Nucleus accumbens (tissue), 56 donors: Measurements from ENCODE around the gene TBCD.

ENCODE experiments used
- DNase-seq, 56 donors: peaks; one replicate each; lab custom pipeline; 2025; lab: John Stamatoyannopoulos, UW

Gene TBCD

DNA sequence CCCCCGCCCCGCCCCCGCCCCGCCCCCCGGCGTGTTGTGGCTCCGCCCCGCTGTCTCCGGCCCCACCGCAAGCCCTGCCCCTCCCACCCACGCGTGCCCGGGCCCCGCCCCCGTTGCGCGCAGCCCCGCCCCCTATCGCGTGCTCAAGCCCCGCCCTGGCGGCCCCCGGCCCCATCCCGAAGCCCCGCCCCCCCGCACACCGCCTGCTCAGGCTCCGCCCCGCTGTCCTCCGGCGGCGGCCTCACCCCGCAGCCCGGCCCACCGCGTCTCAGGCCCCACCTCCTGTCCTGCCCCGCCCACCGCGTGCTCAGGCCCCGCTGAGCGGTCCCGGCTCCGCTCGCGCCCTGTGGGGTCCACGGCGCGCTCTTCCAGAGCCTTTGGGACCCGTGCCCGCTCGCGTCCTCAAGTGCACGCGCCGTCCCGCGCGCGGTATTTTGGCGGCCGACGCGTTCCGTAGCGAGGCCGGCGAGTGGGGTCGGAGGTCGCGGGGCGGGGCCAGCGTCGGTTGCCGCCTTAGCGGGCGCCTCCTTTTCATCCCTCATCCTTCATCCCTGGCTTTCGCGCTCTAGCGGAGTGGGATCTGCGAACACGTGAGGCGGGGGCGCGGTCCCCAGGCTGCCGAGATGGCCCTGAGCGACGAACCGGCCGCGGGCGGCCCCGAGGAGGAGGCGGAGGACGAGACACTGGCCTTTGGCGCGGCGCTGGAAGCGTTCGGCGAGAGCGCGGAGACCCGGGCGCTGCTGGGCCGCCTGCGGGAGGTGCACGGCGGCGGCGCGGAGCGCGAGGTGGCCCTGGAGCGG is at the start of gene TBCD:
Gene TBCD (plus strand): TSS at position 495 of the 800 bp plus-strand sequence. CDS start 129 bp downstream, at position 624.
- peak in 55 of 56 donors; percentile 59 to 96 (median 88) for DNase-seq

DNA sequence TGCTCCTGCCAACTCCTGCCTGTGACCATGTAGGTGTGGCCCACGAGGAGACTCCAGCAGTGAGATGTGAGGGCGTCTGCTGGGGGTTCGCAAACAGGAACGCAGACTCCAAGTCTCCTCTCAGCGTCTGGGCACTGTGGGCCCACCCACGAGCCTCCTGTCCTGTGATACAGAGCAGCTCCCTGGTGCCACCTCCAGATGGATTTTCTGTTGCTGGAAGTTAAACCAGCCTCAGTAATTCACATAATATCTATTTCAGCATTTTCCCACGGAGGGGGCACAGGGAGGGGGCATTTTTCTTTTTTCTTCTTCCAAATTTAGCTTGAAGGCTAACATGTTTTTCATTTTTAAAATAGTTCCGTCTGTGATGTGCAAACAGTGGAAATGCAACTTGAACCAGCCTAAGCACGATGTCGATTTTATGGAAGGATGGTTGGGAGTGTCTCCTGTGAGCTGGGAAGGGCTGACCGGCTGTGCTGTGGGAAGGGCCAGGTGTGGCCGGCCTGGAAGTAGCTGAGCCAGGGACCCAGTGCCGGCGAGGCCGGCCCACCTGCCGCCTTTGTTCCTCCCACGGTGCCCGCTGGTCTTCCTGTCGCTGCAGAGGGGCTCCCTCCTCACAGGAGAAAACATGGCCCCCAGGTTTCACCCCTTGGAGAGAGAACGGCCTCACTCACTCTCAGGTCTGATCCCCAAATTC is 49.5 kb upstream of the TBCD start:
- DNase-seq, result peak in 2 of 56 donors; percentile 15 to 37

DNA sequence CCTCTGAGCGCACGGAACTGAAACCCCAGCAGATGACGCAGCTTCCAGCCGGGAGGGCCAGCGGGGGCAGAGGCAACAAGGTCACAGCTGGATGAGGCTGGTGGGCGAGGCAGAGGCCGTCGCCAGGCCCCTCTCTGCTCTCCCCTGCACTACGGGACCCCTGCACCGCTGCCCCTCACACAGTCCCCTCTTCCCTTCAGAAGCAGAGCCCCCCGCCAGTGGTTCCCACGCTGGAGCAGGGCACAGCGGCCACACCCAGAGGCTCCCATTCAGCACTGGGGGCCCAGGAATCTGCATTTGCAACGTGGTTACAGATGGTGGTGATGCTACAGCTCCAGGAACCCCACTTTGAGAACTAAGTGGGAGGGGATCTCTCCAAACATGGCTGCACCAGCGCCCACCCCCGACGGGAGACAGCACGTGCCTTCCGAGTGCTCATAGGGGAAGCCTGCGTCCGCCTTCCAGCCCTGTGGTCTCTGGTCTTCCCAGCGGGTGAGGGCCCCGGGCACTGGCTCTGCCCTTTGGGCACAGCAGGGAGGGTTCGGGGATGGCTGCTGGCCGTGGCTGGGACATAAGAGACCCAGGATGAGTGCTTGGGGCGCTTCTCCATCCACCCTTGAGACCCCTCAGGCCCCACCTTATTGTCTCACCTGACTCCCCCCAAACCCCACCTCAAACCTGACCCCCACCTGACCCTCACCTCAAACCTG is 48.7 kb upstream of the TBCD start:
- DNase-seq, result no peak

DNA sequence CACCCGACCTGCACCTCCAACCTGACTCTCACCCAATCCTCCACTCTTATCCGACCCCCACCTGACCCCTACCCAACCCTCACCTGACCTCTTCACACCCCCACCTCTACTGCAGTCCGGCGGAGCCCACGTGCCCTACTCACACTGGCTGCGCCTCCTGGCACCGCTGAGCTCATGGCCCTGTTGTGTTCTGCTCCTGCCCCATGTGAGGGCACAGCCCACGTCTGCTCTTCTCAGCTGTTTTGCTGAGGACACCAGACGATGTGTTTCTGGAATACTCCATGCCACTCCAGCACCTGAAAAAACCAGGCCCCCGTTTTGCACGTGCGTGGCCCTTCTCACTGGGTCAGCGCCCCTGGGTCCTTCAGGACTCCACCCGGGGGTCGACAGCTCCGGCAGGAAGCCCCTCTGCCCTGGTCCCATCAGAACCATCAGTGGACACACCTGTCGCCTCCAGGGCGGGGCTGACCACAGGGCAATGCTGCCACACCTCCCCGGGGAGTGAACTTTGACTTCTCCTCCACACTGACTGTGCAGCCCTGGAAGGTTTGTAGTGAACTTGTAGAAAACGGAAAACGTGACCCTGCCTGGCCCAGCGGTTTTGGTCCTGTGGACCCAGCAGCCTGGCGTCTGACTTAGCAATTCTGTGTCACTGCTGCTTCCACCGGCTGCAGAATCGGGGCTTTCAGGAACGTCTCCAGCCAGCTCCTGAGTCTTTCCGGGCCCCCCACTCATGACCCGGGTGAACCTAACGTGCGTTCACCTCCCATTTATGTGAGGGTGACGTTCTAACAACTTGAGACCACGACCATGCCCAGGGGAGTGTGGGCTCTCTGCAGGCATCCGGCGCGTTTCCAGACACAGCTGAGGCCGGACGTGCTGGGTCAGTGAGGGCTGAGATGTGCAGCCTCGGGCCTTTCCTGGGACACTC is 47.7 kb upstream of the TBCD start:
- no peak for DNase-seq

DNA sequence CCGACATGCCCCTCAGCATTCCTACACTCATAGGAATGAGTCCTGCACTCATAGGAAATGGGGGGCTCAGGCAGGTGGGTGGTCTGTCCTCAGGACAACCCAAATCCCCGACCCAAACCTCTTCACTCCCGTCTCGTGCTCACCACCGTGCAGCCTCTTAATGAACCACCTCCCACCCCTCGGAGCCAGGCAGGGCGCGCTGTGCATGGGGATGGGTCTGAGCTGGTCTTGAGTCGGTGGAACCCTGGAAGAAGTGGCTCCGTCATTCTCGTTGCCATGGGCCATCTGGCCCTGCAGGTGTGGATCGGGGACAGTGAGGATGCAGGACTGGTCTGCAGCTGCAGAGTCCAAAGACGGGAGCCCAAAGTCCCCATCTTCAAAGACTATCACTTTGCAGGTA is 47.0 kb upstream of the TBCD start:
- DNase-seq, result no peak

DNA sequence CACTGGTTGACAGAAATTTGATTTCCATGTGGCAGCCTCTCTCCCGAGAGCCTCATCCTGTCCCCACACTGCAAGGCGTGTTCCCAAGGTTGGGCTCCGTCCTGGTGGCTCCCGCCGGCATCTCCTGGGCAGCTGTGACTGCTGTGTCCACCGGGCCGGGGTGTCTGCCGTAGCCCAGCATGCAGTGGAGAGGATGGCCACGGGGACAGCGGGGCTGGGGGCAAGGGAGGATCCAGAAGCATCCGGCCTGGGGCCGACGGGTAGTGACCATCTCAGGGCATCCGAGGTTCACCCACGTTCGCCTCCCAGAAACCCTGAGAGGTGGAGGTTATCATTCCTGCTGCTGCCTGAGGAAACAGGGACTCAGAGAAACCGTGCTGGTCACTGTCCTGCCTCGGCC is 46.1 kb upstream of the TBCD start:
- no peak for DNase-seq

DNA sequence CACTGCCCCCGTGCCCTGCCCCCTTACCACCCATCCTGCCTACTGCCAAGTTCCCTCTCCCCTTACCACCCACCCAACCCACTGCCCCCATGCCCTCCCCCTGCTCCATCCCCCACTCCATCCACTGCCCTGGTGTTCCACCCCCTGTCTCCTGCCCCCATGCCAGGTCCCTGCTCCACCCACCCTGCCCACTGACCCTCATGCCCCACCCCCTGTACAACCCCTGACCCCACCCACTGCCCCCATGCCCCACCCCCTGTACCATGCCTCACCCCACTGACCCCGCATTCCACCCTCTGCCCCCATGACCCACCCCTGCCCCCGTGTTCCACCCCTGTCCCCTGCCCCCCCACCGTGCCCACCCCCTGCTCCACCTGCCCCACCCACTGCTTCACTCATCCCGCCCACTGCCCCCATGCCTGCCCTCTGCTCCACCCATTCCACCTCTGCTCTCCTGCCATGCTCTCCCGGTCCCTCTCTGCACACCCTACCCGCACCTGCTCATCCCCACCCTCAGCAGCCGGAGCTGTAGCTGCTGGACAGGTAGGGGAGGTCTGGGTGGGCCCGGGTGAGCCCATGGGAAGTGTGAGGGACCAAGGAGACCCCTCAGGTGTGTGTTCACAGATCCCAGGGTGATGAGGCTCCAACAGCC is 42.7 kb upstream of the TBCD start:
- no peak for DNase-seq

DNA sequence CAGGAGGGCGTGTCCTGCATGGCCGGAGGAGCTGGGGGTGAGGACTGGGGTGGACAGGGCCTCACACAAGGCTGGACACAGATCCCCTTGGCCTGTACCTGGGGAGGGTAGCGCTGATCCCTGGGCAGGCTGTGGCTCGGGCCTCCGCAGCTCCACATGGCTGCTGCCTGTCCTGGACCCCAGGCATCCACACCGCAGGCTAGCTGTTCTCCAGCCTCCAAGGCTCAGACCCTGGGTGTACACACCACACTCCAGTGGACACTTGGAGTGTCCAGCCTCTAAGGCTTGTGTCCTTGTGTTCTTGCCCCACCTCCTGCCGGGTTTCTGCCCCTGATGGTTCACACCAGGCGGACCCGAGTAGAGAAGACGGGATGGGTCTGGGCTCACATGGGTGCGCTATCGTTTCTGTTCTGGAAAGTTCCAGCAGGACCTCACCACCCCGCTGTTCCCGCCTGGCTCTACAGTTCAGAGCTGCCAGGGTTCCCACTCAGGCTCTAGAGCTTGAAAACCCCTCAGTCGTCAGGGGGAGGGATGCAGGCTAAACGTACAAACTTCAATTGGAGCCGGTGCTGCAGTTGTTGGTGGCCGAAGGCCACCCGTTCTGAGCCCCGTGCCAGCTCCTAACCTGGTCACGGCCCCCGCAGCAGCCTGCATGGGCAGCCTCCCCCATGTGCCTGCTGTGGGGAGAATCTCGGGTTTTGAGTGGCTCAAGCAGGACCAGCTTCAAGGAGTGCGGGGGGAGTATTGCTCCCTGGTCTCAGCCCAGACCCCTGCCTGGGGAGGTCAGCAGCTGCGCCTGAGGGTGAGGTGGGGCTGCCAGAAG is 42.0 kb upstream of the TBCD start:
- DNase-seq, result no peak

DNA sequence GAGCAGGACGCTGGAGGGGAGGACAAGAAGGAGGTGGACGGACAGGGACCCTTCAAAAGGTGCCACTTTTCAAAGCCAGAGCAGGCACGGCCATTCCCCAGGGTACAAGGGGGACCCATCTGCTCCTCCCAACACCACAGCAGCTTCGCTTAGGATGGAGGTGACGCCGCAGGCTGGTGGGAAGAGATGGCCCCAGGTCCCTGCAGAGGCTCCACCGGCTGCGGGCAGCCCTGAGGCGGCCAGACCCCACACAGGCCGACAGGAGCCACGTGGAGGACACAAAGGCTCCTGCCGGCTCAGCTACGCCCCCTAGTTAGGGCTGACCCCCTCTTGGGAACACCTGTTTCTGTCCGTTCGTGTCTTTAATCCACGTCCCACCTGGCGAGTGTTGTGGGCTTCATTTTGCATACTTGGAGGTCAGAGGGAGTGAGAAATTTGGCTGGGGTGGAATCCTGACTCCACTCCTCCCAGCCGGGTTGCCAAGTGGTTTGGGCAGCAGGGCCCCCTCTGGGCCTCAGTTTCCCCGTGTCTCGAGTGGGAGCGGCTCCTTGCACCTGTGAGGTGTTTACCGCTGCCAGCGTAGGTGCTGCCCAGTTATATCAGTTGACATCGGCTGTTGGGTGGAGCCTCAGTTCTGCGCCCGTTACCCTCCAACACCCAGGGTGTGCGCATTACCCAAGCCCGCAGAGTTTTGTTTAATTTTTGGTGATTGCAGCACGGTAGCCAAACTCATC is 41.2 kb upstream of the TBCD start:
- no peak for DNase-seq

DNA sequence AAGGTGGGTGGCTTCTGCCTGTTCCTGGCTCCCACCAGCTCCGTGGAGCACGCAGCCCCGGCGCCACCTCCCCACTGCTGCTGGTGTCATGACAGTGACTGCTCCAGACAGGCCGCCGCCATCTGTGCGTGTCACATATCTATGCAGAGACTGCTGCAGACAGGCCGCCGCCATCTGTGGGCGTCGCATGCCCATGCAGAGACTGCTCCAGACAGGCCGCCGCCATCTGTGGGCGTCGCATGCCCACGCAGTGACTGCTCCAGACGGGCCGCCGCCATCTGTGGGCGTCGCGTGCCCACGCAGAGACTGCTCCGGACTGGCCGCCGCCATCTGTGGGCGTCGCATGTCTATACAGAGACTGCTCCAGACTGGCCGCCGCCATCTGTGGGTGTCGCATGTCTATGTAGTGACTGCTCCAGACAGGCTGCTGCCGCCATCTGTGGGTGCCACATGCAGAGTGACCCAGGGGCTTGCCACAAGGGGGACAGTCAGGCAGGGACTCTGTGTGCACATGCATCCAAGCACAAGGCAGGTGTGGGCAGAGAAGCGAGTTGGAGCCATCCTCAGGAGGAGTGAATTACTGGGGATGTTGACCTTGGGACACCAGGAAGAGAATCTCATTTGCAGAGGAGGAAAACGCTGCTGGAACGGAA is 38.7 kb upstream of the TBCD start:
- DNase-seq, result no peak

DNA sequence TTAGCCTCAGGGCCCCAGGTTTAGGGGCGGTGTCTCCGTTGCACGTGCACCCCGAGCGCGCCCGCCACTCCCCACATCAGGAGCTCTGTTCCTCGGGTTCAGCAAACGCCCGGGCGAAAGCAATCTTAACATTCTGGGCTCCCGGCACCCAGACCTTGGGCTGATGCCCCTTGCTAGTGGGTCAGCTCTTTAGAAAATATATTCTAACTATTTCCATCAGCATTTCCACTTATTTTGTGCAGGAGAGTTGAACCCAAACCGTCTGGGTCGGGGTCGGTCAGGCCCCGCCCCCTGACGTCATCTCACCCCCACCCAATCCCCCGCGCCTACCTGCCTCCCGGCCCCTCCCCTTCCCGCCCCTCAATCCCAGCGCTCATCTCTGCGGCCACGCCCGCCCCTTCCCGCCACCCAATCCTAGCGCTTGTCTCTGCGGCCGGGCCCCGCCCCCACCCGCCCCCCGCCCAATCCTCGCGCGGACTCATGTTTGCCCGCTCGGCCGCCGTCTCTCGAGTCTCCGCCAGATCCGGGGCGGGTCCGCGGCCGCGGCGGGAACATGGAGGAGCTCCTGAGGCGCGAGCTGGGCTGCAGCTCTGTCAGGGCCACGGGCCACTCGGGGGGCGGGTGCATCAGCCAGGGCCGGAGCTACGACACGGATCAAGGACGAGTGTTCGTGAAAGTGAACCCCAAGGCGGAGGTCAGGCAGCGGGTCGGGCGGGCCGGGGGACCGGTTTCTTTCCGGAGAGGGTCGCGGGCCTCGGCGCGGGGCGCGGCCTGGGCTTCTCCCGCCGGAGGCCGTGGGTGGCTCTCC is 35.5 kb upstream of the TBCD start, which contains the start of gene FN3KRP:
Gene FN3KRP (plus strand): TSS at position 504 of the 808 bp plus-strand sequence. CDS start 50 bp downstream, at position 554.
- DNase-seq, result peak in 55 of 56 donors; percentile 56 to 96 (median 90)

DNA sequence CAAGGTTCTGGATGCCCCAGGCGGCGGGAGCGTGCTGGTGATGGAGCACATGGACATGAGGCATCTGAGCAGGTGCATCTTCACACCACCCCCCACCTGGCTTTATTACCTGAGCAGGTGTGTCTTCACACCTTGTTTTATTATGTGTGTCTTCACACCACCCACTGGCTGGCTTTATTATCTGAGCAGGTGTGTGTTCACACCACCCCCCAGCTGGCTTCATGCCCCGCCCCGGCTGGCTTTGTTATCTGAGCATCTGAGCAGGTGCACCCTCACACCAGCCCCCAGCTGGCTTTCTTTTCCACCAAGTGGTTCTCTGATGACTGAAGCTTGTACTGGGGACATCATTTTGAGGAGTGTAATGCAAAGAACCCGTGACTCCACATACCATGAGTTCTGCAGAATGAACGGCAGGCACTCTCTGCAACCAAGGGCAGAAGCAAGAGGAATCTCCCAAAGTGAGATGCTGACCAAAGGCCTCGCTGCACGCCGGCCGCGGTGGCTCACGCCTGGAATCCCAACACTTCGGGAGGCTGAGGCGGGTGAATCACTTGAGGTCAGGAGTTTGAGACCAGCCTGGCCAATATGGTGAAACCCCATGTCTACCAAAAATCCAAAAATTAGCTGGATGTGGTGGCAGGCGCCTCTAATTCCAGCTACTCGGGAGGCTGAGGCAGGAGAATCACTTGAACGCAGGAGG is 32.7 kb upstream of the TBCD start:
- no peak for DNase-seq

DNA sequence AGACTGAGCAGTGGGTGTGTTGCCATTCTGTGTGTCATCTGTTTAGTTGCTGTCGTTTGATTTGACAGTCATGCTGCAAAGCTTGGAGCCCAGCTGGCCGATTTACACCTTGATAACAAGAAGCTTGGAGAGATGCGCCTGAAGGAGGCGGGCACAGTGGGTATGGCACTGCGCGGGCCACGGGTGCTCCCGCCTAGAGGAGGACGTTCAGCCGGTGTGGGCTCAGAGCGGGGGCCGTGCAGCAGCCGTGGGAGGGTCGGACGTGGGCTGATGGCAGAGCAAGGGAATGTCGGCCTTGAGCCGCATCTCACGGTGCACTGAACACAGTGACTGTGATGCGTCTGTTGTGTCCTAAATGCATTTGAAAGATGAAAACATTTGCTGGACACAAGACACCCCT is 31.7 kb upstream of the TBCD start:
- no peak for DNase-seq

DNA sequence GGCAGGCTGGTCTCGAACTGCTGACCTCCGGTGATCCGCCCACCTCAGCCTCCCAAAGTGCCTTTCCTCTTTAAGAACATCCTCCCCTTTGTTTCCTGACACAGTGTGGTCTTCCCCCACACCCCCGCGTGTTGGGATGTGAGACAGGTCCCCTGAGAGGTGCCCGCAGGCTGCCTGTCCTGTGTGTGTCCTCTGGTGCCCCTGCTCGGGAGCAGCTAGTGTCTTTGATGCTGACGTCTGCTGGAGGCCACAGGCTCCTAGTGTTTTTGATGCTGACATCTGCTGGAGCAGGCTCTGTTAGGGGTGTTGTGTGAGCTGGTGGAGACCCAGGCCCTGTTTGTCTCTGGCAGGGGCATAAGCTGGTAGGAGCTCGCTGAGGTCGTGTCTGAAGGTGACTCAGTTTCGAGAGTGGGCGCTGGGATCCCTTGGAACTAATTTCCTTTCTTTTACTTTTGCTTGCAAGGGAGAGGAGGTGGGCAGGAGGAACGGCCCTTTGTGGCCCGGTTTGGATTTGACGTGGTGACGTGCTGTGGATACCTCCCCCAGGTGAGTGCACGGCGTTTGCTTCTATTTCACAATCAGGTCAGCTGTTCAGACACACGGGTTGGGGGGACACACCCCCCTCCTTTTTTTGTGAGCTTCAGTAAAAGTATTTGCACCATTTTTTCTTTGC is 29.4 kb upstream of the TBCD start:
- DNase-seq, result no peak

DNA sequence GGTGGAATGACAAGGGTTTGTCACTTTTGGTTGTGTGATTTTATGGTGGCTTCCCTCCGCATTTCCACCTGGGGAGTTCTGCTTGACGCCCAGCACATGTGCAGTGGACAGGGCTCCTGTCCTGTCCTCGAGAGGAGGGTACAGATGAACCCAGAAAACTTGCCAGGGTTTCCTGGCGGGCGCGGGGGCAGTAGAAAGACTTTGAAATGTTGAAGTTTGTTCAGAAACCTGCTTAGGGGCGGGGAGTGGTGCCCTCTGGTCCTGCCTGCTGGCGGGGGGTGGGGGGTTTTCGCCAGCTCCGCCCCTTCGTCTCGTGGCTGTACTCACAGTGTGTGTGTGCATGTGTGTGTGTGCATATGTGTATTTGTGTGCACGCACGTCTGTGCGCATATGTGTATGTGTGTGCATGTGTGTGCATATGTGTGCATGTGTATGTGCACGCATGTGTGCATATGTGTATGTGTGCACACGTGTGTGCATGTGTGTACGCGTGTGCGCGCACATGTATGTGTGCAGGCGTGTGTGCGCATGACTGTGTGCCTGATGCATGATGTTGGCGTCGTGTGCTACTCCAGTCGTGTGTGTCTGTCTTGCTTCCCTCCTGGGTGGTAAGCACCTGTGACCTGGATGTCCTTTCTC is 28.6 kb upstream of the TBCD start:
- DNase-seq, result no peak
